GM10248 (cell line): ENCODE measurements around the gene ADCY5.

ENCODE experiments used
- CTCF ChIA-PET: fragments of 300-600 bp; sonication (Branson Sonifier 250); formaldehyde crosslinking; extraction: SDS; loops from one replicate; lab custom pipeline; 2021; ENCODE audit warnings: antibody characterized with exemption; lab: Yijun Ruan, JAX
- POLR2A ChIA-PET: fragments of 350-650 bp; sonication (Branson Sonifier 250); formaldehyde crosslinking; extraction: SDS; loops from one replicate; lab custom pipeline; 2020; ENCODE audit warnings: antibody characterized with exemption; lab: Yijun Ruan, JAX
- DNase-seq: peaks from one replicate; pipeline ENCODE4 v3.0.0; 2012; ENCODE audit errors: extremely low spot score
- CTCF ChIP-seq: IDR thresholded peaks from 2 replicates; pipeline ENCODE4 v1.5.1; 2012; ENCODE audit warnings: mild to moderate bottlenecking, low read depth; ENCODE audit errors: extremely low read depth, missing control alignments, control extremely low read depth

ADCY5 gene

GRCh38 chr3:123385981-123386380 is 62.9 kb downstream of the ADCY5 start:
- TF ChIP-seq CTCF, result no peak
- ChIA-PET POLR2A (no interaction called here), CTCF (interaction anchor here (1.3 to 2.2 kb wide), 2 partner anchors 12 to 13 kb away, joined by 3 to 5 read pairs; no protein-coding TSS in a partner anchor)
- no peak for DNase-seq

GRCh38 chr3:123385499-123385898 is 63.4 kb downstream of the ADCY5 start:
- DNase-seq, result no peak
- no peak for TF ChIP-seq CTCF
- ChIA-PET POLR2A (no interaction called here), CTCF (interaction anchor here (1.3 to 2.2 kb wide), 2 partner anchors 11 to 13 kb away, joined by 3 to 5 read pairs; no protein-coding TSS in a partner anchor)

- ChIA-PET CTCF (interaction anchor here (1.3 to 1.5 kb wide), 2 partner anchors 11 to 16 kb away, joined by 3 to 4 read pairs; no protein-coding TSS in a partner anchor), POLR2A (no interaction called here)
- no peak for TF ChIP-seq CTCF
- no peak for DNase-seq
These were observed 63.9 kb downstream of the ADCY5 start for GRCh38 chr3:123385001-123385401.

- DNase-seq, result no peak
- no peak for TF ChIP-seq CTCF
- ChIA-PET POLR2A (no interaction called here), CTCF (interaction anchor here (1.5 kb wide), 1 partner anchor 15 kb away, joined by 4 read pairs; no protein-coding TSS in a partner anchor)
These were observed 64.6 kb downstream of the ADCY5 start for GRCh38 chr3:123384256-123384655.

- no peak for DNase-seq
- ChIA-PET CTCF (interaction anchor here (1.5 kb wide), 1 partner anchor 14 kb away, joined by 4 read pairs; no protein-coding TSS in a partner anchor), POLR2A (no interaction called here)
- no peak for TF ChIP-seq CTCF
These were observed 65.5 kb downstream of the ADCY5 start for GRCh38 chr3:123383091-123384053.

- ChIA-PET CTCF (interaction anchor here (1.1 kb wide), 1 partner anchor 11 kb away, joined by 3 read pairs; no protein-coding TSS in a partner anchor), POLR2A (no interaction called here)
- no peak for DNase-seq
- TF ChIP-seq CTCF, result no peak
These were observed 68.6 kb downstream of the ADCY5 start for GRCh38 chr3:123380261-123380660.
